B cell (primary cell): ENCODE results near the gene PALM. TPM values are rescaled to one million over a fixed set of nuclear protein-coding genes. Genes with fewer than 3 reads are reported as not detected.
"Not testable (repeated sequence)": the region's sequence is repeated elsewhere in the genome, so short reads cannot be mapped to it uniquely, and the experiment has no call there.

ENCODE experiments used
- ATAC-seq: fragments of 200-7000 bp; cut with Tn5 transposase; one replicate; pipeline ENCODE4 v1.10.0; 2021; ENCODE audit warnings: low read depth, mild to moderate bottlenecking, moderate number of reproducible peaks, moderate library complexity
- CTCF ChIA-PET: fragments of 350-600 bp; sonication (Branson Sonifier 250); formaldehyde crosslinking; loops from one replicate; lab custom pipeline; 2021; ENCODE audit warnings: antibody characterized with exemption, inconsistent platforms; lab: Charles Lee
- POLR2A ChIA-PET: fragments of 350-600 bp; sonication (Branson Sonifier 250); formaldehyde crosslinking; loops from one replicate; lab custom pipeline; 2021; ENCODE audit warnings: antibody characterized with exemption; lab: Charles Lee
- DNase-seq: peaks from one replicate; pipeline ENCODE4 v3.0.0; 2013
- H2AFZ ChIP-seq: 2 replicates; pipeline ENCODE4 v1.6.1; 2012; ENCODE audit warnings: mild to moderate bottlenecking, low read depth, low read length; ENCODE audit not compliant: insufficient read depth, poor library complexity, severe bottlenecking
- H3K27ac ChIP-seq, 2 donors: 1 replicate in 1 of 2; 2 replicates in 1 of 2; pipeline ENCODE4 v1.5.1; 2012 to 2013; ENCODE audit warnings: low read length in 2 of 2, mild to moderate bottlenecking in 2 of 2, moderate library complexity in 1 of 2
- H3K27me3 ChIP-seq, 4 experiments: fragments of 200-600 bp in 1 of 4; sonication (generic) in 1 of 4; replicated peaks in 1 of 4; 1 replicate in 2 of 4; 2 replicates in 2 of 4; pipeline versions ENCODE4 v1.6.1 to v1.7.0; 2013 to 2016; ENCODE audit warnings: low read length in 3 of 4, mild to moderate bottlenecking in 2 of 4, mixed read lengths in 1 of 4, moderate library complexity in 1 of 4; ENCODE audit not compliant: insufficient read depth in 4 of 4, control insufficient read depth in 3 of 4; ENCODE audit errors: control extremely low read depth in 1 of 4
- H3K36me3 ChIP-seq, 2 experiments: replicated peaks in 1 of 2; 1 replicate in 1 of 2; 2 replicates in 1 of 2; pipeline versions ENCODE4 v1.6.1 to v1.7.1; 2013; ENCODE audit warnings: low read length in 1 of 2; ENCODE audit not compliant: insufficient read depth in 2 of 2, control insufficient read depth in 1 of 2; ENCODE audit errors: control extremely low read depth in 1 of 2, extremely low read depth in 1 of 2
- H3K4me1 ChIP-seq, 2 donors: fragments of 200-600 bp in 1 of 2; sonication (generic) in 1 of 2; 1 replicate in 1 of 2; 2 replicates in 1 of 2; pipeline versions ENCODE4 v1.5.1 to v1.6.1; 2013 to 2017; ENCODE audit warnings: low read length in 2 of 2; ENCODE audit not compliant: control insufficient read depth in 2 of 2, insufficient read depth in 2 of 2
- H3K4me2 ChIP-seq: replicated peaks from 2 replicates; pipeline ENCODE3; 2012; ENCODE audit warnings: mild to moderate bottlenecking, low read depth, low read length; ENCODE audit not compliant: poor library complexity, severe bottlenecking
- H3K4me3 ChIP-seq, 5 experiments: fragments of 200-600 bp in 1 of 5; sonication (generic) in 1 of 5; 1 replicate in 3 of 5; 2 replicates in 2 of 5; pipeline versions ENCODE4 v1.5.1 to v1.7.0; 2011 to 2016; ENCODE audit warnings: low read length in 4 of 5, mild to moderate bottlenecking in 4 of 5, low read depth in 2 of 5, control low read depth in 1 of 5, moderate library complexity in 1 of 5; ENCODE audit not compliant: insufficient read depth in 1 of 5; ENCODE audit errors: control extremely low read depth in 1 of 5, extremely low read depth in 1 of 5
- H3K79me2 ChIP-seq: fragments of 200-600 bp; sonication (generic); one replicate; pipeline ENCODE4 v1.6.0; 2016; ENCODE audit warnings: low read length; ENCODE audit not compliant: control insufficient read depth, insufficient read depth
- H3K9ac ChIP-seq: fragments of 200-600 bp; sonication (generic); 2 replicates; pipeline ENCODE4 v1.6.1; 2017; ENCODE audit warnings: mild to moderate bottlenecking, low read length, moderate library complexity
- H3K9me3 ChIP-seq, 3 donors: one replicate each; pipeline versions ENCODE4 v1.6.1 to v1.7.1; 2013; ENCODE audit warnings: low read length in 2 of 3; ENCODE audit not compliant: control insufficient read depth in 2 of 3, insufficient read depth in 1 of 3; ENCODE audit errors: control extremely low read depth in 1 of 3
- H4K20me1 ChIP-seq: 2 replicates; pipeline ENCODE4 v1.6.0; 2012; ENCODE audit warnings: mild to moderate bottlenecking, low read length; ENCODE audit not compliant: insufficient read depth, control insufficient read depth, poor library complexity, severe bottlenecking
- H3K27ac Mint-ChIP-seq: one replicate; pipeline ENCODE4 v1.8.0; 2021; ENCODE audit warnings: mixed read lengths
- H3K27me3 Mint-ChIP-seq: one replicate; pipeline ENCODE4 v1.8.0; 2021; ENCODE audit warnings: mixed read lengths
- H3K4me1 Mint-ChIP-seq: one replicate; pipeline ENCODE4 v1.8.0; 2021; ENCODE audit warnings: mixed read lengths
- H3K4me3 Mint-ChIP-seq: one replicate; pipeline ENCODE4 v1.8.0; 2021; ENCODE audit warnings: mixed read lengths
- H3K9me3 Mint-ChIP-seq: one replicate; pipeline ENCODE4 v1.8.0; 2022; ENCODE audit warnings: mixed read lengths; ENCODE audit not compliant: insufficient read depth
- WGBS: methylation state at CpG from one replicate; pipeline ENCODE4 v1.1.5; 2013; ENCODE audit warnings: missing lambda C conversion rate; ENCODE audit not compliant: insufficient coverage; 5-methylcytosine and 5-hydroxymethylcytosine counted together
- intact Hi-C: fragments of 100-400 bp; cut with micrococcal nuclease; formaldehyde crosslinking; loops from one replicate; pipeline ENCODE4 v1.10.0; 2022
- polyA plus RNA-seq: library from polyadenylated mRNA; depleted of rRNA; stranded (reverse); fragments of >200 nt; gene quantifications from 2 replicates; pipeline ENCODE4 v1.2.3, GENCODE V29; 2012
- total RNA-seq, 2 donors: library from RNA; stranded (reverse); fragments of 120-200 nt in 1 of 2; gene quantifications; 1 replicate in 1 of 2; 2 replicates in 1 of 2; pipeline versions ENCODE4 v1.2.3 to v1.2.4, GENCODE V29; 2013 to 2022

PALM gene
- total and polyA plus RNA-seq, 2 donors (not counting 1 experiment from before 2014, with no cell fraction given), result 0.15 TPM; not detected in 1

GRCh38 chr19:666985-667573 lies 41.7 kb upstream of the PALM start:
- Histone ChIP-seq H3K4me1 (peaks cover 5 to 21% of the 10 kb centered on the region in 2 donors), H3K79me2 (peaks cover 16% of the 10 kb centered on the region), H3K9me3 (peaks cover 0 to 13% (median 0%) of the 10 kb centered on the region in 3 donors)
- ATAC-seq, H3K4me3 ChIP-seq, H3K27ac Mint-ChIP-seq, H4K20me1 ChIP-seq, POLR2A ChIA-PET, H3K4me2 ChIP-seq, H3K27me3 ChIP-seq, H3K27ac ChIP-seq, DNase-seq, H3K4me3 Mint-ChIP-seq, H3K27me3 Mint-ChIP-seq, H3K36me3 ChIP-seq, H2AFZ ChIP-seq, H3K9me3 Mint-ChIP-seq, H3K9ac ChIP-seq: not testable (repeated sequence)
- intact Hi-C loops, result loop anchor here (10.0 kb wide), 1 partner anchor 258 kb away; the partner anchor contains the start of gene ARID3A
- H3K4me1 Mint-ChIP-seq, result peaks cover 14% of the 10 kb centered on the region
- CTCF ChIA-PET, result interaction anchor here (0.8 kb wide), 1 partner anchor 67 kb away, joined by 6 read pairs; no protein-coding TSS in a partner anchor
- WGBS, result 85% methylated on average over 34 of the region's 38 CpGs

- POLR2A ChIA-PET, H3K27me3 Mint-ChIP-seq, H3K79me2 ChIP-seq, H3K36me3 ChIP-seq, H3K9me3 Mint-ChIP-seq, H3K27me3 ChIP-seq, H3K4me3 Mint-ChIP-seq, H3K4me3 ChIP-seq, H3K27ac Mint-ChIP-seq, ATAC-seq, H3K4me1 Mint-ChIP-seq, H3K27ac ChIP-seq, H3K4me2 ChIP-seq, DNase-seq, H2AFZ ChIP-seq, H3K9me3 ChIP-seq, H4K20me1 ChIP-seq, H3K9ac ChIP-seq: not testable (repeated sequence)
- CTCF ChIA-PET, result interaction anchor here (2.4 kb wide), 1 partner anchor 65 kb away, joined by 8 read pairs; no protein-coding TSS in a partner anchor
- intact Hi-C loops, result loop anchor here (10.0 kb wide), 1 partner anchor 256 kb away; the partner anchor contains the start of gene ARID3A
- H3K4me1 ChIP-seq, result peaks cover 0 to 14% of the 10 kb centered on the region in 2 donors
- 20% methylated on average over 8 of the region's 12 CpGs for WGBS
Measured at GRCh38 chr19:668675-669434, 39.9 kb upstream of the PALM start.
